ENCODE results near the gene SLC28A2. TPM values are rescaled to one million over a fixed set of nuclear protein-coding genes. Genes with fewer than 3 reads are reported as not detected.
"Not testable (repeated sequence)": the region's sequence is repeated elsewhere in the genome, so short reads cannot be mapped to it uniquely, and the experiment has no call there.

The SLC28A2 gene
- total and polyA plus RNA-seq, 5 donors = not detected

- H3K4me1 ChIP-seq (ENCODE audit: control insufficient read depth, insufficient read depth, low read length); H3K27me3 ChIP-seq (ENCODE audit: control insufficient read depth, insufficient read depth); H3K27ac ChIP-seq (ENCODE audit: low read length); ATAC-seq; intact Hi-C loops (cut with DNase I); H3K9me3 ChIP-seq (ENCODE audit: control insufficient read depth, low read length); DNase-seq; H3K4me3 ChIP-seq (ENCODE audit: low read length): not testable (repeated sequence)
- 96% methylated on average over 18 of the region's 27 CpGs for WGBS
Measured at GRCh38 chr15:45293326-45293725, 41.3 kb downstream of the SLC28A2 start.

GRCh38 chr15:45298964-45299378, 46.9 kb downstream of the SLC28A2 start:
- H3K9me3 ChIP-seq (ENCODE audit: control insufficient read depth, low read length); DNase-seq; intact Hi-C loops (cut with DNase I); H3K4me3 ChIP-seq (ENCODE audit: low read length); H3K27ac ChIP-seq (ENCODE audit: low read length); ATAC-seq; H3K27me3 ChIP-seq (ENCODE audit: control insufficient read depth, insufficient read depth); H3K4me1 ChIP-seq (ENCODE audit: control insufficient read depth, insufficient read depth, low read length): not testable (repeated sequence)
- WGBS = 93% methylated on average over 2 of the region's 2 CpGs

DNA sequence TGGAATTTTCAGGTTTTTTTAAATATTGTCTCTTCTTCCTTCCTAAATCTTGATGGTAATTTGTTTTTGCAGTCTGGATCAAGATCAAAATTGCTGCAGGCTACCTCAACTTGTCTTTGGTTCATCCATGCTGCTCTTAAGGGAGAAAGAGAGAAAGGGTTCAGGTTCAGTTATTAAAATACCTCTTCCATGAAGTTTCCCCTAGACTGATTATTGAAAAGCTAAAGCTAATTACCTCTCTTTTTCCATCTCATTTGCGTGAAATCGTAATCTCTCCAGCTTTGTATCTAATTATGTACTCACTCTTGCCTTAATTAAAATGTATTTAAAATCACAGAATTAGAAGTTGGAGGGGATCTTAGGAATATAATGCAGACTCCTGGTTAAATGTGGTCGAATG, 52.7 kb downstream of the SLC28A2 start:
- ATAC-seq = no peak
- Histone ChIP-seq H3K4me1 (ENCODE audit: control insufficient read depth, insufficient read depth, low read length) (no peaks in the 10 kb centered on the region), H3K9me3 (ENCODE audit: control insufficient read depth, low read length) (no peaks in the 10 kb centered on the region), H3K27me3 (ENCODE audit: control insufficient read depth, insufficient read depth) (no peaks in the 10 kb centered on the region), H3K4me3 (ENCODE audit: low read length) (no peak overlapping the region), H3K27ac (ENCODE audit: low read length) (no peak overlapping the region)
- 87% methylated on average over 3 of the region's 3 CpGs for WGBS
- DNase-seq = no peak
- intact Hi-C loops (cut with DNase I) = loop anchor here (5.0 kb wide), 3 partner anchors 88 to 98 kb away; a partner anchor contains a TSS

DNA sequence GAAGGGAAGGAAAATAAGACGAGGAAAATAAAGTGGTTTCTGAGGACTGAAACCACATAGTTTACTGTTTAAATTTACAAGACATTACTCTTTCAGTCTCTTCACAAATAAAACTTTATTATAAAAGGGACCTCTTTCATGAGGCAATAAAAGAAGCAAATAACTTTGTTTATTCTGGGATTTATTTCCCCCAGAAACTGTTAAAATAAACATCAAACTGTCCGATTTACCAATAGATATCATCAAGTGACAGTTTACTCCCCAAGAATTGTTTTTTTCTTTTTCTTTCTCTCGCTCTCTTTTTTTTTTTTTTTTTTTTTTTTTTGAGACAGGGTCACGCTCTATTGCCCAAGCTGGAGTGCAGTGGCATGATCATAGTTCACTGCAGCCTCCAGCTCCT, 54.1 kb downstream of the SLC28A2 start:
- H3K4me3 ChIP-seq (ENCODE audit: low read length) = no peak overlapping the region
- 69% methylated on average over 4 of the region's 4 CpGs for WGBS
- intact Hi-C loops (cut with DNase I) = loop anchor here (5.0 kb wide), 3 partner anchors 86 to 96 kb away; a partner anchor contains a TSS

DNA sequence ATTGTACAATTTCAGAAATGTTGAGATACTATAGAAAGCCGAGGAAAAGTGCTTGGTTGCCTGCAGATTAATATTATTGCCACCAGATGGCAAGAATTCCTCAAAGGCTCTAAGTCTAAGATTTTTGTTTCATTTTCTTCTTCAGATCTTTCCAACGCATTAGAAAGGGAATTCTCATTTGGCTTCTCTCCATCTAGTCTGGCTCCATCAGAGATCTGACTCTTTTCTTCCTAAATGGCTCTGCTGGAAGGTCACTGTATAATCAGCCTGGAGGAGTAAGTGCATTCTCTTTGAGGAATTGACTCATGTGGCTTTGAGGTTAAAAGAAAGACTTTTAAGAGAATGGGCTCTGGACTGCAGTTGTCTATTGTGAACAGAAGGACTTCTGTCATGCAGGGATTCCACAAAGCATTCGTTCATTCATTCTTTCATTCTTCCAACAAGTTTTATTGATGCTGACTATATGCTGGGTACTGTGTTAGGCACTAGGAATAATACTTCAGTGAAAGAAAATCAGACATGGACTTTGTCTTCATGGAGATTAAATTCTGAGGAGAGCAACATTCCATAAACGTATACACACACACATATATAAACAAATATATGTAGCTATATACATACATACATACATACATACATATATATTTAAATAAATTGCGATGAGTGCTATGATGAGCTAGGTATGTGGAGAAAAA, 55.3 kb downstream of the SLC28A2 start:
- peak overlapping the region; percentile 29 for H3K4me3 ChIP-seq (ENCODE audit: low read length)
- no peaks in the 10 kb centered on the region for H3K4me1 ChIP-seq (ENCODE audit: control insufficient read depth, insufficient read depth, low read length)
- intact Hi-C loops (cut with DNase I) = loop anchor here (5.0 kb wide), 3 partner anchors 85 to 95 kb away; a partner anchor contains a TSS
- DNase-seq = no peak
- 35% methylated on average over 5 of the region's 5 CpGs for WGBS
- no peak overlapping the region for H3K27ac ChIP-seq (ENCODE audit: low read length)
- no peaks in the 10 kb centered on the region for H3K27me3 ChIP-seq (ENCODE audit: control insufficient read depth, insufficient read depth)
- ATAC-seq = peak; percentile 75 to 83
- H3K9me3 ChIP-seq (ENCODE audit: control insufficient read depth, low read length) = no peaks in the 10 kb centered on the region

More for the DNA sequence above, 54.1 kb downstream of the SLC28A2 start:
- no peaks in the 10 kb centered on the region for H3K4me1 ChIP-seq (ENCODE audit: control insufficient read depth, insufficient read depth, low read length)
- H3K27me3 ChIP-seq (ENCODE audit: control insufficient read depth, insufficient read depth) = no peaks in the 10 kb centered on the region
- no peak for ATAC-seq
- no peak for DNase-seq
- H3K27ac ChIP-seq (ENCODE audit: low read length) = no peak overlapping the region
- no peaks in the 10 kb centered on the region for H3K9me3 ChIP-seq (ENCODE audit: control insufficient read depth, low read length)

DNA sequence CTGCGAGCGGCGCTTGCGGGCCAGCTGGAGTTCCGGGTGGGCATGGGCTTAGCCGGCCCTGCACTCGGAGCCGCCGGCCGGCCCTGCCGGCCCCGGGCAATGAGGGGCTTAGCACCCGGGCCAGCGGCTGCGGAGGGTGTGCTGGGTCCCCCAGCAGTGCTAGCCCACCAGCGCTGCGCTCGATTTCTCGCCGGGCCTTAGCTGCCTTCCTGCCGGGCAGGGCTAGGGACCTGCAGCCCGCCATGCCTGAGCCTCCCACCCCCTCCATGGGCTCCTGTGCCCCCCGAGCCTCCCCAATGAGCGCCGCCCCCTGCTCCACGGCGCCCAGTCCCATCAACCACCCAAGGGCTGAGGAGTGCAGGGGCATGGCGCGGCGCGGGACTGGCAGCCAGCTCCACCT, 62.1 kb downstream of the SLC28A2 start:
- ATAC-seq; H3K4me1 ChIP-seq (ENCODE audit: control insufficient read depth, insufficient read depth, low read length); H3K27ac ChIP-seq (ENCODE audit: low read length); H3K4me3 ChIP-seq (ENCODE audit: low read length); H3K9me3 ChIP-seq (ENCODE audit: control insufficient read depth, low read length); intact Hi-C loops (cut with DNase I); H3K27me3 ChIP-seq (ENCODE audit: control insufficient read depth, insufficient read depth): not testable (repeated sequence)
- DNase-seq = peak in 2 of 3 donors; percentile 35 to 54
- WGBS = 94% methylated on average over 31 of the region's 31 CpGs

DNA sequence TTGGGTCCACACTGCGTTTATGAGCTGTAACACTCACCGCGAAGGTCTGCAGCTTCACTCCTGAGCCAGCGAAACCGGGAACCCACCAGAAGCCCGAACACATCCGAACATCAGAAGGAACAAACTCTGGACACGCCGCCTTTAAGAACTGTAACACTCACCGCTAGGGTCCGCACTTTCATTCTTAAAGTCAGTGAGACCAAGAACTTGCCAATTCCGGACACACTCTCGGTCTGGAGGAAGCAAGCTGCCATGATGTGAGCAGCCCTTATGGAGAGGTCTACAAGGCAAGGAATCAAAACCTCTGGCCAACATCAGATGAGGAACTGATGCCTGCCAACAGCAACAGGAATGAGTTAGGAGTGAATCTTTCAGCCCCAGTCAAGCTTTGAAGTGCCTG, 62.9 kb downstream of the SLC28A2 start:
- no peak for DNase-seq
- H3K4me3 ChIP-seq (ENCODE audit: low read length) = no peak overlapping the region
- H3K9me3 ChIP-seq (ENCODE audit: control insufficient read depth, low read length) = no peaks in the 10 kb centered on the region
- H3K27ac ChIP-seq (ENCODE audit: low read length) = no peak overlapping the region
- intact Hi-C loops (cut with DNase I) = no loop called here
- WGBS = 70% methylated on average over 13 of the region's 13 CpGs
- ATAC-seq = no peak
- no peaks in the 10 kb centered on the region for H3K27me3 ChIP-seq (ENCODE audit: control insufficient read depth, insufficient read depth)
- H3K4me1 ChIP-seq (ENCODE audit: control insufficient read depth, insufficient read depth, low read length) = no peaks in the 10 kb centered on the region

DNA sequence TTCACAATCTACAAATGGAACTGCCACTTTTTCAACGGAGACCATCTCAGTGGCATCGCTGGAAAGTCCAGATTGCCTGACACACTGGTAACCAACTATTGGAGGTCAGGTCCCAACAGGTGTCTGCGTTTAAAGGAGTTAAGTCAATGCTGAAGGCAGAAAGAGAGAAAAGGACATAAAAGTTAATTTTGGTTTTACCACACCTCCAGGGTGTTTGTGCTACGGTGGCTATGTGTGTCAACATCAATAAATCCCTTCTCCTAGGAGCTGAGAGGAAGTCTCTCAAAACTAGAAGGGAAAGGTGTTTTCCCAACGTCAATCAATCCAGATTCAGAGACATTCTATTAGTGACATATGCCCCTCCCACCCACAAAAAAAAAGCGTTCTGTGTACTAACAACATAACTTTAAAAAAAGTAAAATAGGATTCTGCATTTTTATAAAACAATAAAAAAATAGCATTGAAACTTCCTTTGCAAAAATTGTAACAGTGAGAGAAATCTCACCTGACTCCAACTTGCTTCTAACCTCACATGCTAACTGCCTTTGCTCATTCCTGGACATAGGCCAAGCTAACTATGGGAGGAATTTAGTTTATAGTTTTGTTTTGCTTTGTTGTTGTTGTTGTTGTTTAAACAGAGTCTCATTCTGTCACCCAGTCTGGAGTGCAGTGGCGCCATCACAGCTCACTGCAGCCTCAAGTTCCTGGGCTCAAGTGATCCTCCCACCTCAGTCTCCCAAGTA, 67.6 kb downstream of the SLC28A2 start:
- ATAC-seq (no peak), DNase-seq (no peak)
- H3K27ac ChIP-seq (ENCODE audit: low read length) = no peak overlapping the region
- intact Hi-C loops (cut with DNase I) = no loop called here
- H3K27me3 ChIP-seq (ENCODE audit: control insufficient read depth, insufficient read depth) = no peaks in the 10 kb centered on the region
- H3K4me1 ChIP-seq (ENCODE audit: control insufficient read depth, insufficient read depth, low read length) = no peaks in the 10 kb centered on the region
- 84% methylated on average over 7 of the region's 7 CpGs for WGBS
- H3K4me3 ChIP-seq (ENCODE audit: low read length) = no peak overlapping the region
- no peaks in the 10 kb centered on the region for H3K9me3 ChIP-seq (ENCODE audit: control insufficient read depth, low read length)

GRCh38 chr15:45320581-45321205, 68.7 kb downstream of the SLC28A2 start:
- no peak for DNase-seq
- ATAC-seq = no peak
- WGBS = 86% methylated on average over 3 of the region's 3 CpGs

DNA sequence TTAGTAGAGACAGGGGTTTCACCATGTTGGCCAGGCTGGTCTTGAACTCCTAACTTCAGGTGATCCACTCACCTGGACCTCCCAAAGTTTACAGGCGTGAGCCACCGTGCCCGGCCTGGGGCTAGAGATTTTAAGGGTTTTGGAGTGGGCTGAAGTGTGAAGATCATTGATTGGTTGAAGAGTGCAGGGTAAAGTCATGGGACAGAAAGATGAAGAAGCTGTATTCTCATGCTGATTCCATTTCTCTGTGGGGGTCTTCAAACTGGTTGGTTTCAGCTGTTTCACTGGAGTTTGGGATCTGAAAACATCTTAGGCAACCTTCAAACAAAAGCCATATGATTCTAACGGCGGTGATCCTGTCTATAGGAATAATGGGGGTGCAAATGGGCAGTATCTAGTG, 74.2 kb downstream of the SLC28A2 start:
- intact Hi-C loops (cut with DNase I) = no loop called here
- Histone ChIP-seq H3K27me3 (ENCODE audit: control insufficient read depth, insufficient read depth) (no peaks in the 10 kb centered on the region), H3K4me1 (ENCODE audit: control insufficient read depth, insufficient read depth, low read length) (no peaks in the 10 kb centered on the region), H3K27ac (ENCODE audit: low read length) (no peak overlapping the region), H3K4me3 (ENCODE audit: low read length) (no peak overlapping the region), H3K9me3 (ENCODE audit: control insufficient read depth, low read length) (no peaks in the 10 kb centered on the region)
- DNase-seq = no peak
- no peak for ATAC-seq
- WGBS = 83% methylated on average over 5 of the region's 5 CpGs

More at GRCh38 chr15:45320581-45321205, 68.7 kb downstream of the SLC28A2 start:
- Histone ChIP-seq H3K27me3 (ENCODE audit: control insufficient read depth, insufficient read depth) (no peaks in the 10 kb centered on the region), H3K4me3 (ENCODE audit: low read length) (no peak overlapping the region), H3K27ac (ENCODE audit: low read length) (no peak overlapping the region), H3K9me3 (ENCODE audit: control insufficient read depth, low read length) (no peaks in the 10 kb centered on the region), H3K4me1 (ENCODE audit: control insufficient read depth, insufficient read depth, low read length) (no peaks in the 10 kb centered on the region)
- intact Hi-C loops (cut with DNase I) = no loop called here

GRCh38 chr15:45326741-45327140, 74.7 kb downstream of the SLC28A2 start:
- Histone ChIP-seq H3K4me1 (ENCODE audit: control insufficient read depth, insufficient read depth, low read length) (no peaks in the 10 kb centered on the region), H3K27me3 (ENCODE audit: control insufficient read depth, insufficient read depth) (no peaks in the 10 kb centered on the region), H3K27ac (ENCODE audit: low read length) (no peak overlapping the region), H3K4me3 (ENCODE audit: low read length) (no peak overlapping the region), H3K9me3 (ENCODE audit: control insufficient read depth, low read length) (no peaks in the 10 kb centered on the region)
- ATAC-seq (no peak), DNase-seq (no peak)
- intact Hi-C loops (cut with DNase I) = no loop called here
- WGBS = 66% methylated on average over 7 of the region's 7 CpGs

Measured in right cardiac atrium (tissue), 5 donors.